Measurements from ENCODE around the gene EPHX1.

EPHX1 gene

GRCh38 chr1:225861834-225862580, 52.1 kb downstream of the EPHX1 start:
- DNase-seq (ENCODE audit: low read depth): no peak

- DNase-seq (ENCODE audit: low read depth): no peak
These were observed 52.6 kb downstream of the EPHX1 start for GRCh38 chr1:225862581-225862950.

- no peak for DNase-seq (ENCODE audit: low read depth)
These were observed 53.2 kb downstream of the EPHX1 start for GRCh38 chr1:225863167-225863566.

- DNase-seq (ENCODE audit: low read depth): no peak
These were observed 55.6 kb downstream of the EPHX1 start for GRCh38 chr1:225865514-225865913.

DNA sequence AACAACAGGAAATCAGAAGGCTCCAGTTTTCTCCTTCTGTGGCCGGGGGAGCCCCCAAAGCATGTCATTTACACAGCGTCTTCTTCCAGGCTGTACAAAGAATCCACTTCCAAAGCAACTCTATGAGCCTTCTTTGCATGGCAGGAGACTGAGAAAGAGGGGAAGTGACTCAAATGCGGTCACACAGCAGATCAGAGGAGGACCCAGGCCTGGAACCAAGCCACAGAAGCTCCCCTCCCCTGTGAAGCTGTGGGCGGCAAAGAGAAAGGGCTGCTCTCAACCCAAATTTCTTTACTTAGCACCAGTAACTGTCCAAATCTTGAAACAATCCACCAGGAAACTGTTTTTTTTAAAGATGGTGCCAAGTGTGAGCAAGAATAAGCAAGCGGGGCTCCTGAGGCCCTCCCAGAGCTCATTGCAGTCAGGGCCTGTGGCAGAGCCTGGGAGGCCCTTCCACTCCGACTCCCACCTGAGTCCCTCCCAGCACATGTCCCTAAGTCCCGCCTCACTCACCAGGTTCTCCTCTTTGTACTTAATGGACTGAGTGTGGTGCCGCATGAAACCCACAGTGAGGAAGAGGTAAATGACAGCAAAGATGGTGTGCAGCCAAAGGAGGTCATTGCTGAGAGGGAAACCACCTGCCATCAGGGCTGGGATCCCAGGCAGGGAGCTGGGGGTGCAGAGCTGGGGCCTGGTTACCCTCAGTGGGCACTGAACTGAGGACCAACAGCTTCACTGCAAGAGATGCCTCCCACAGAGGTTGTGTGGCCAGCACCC, 56.3 kb downstream of the EPHX1 start:
- DNase-seq (ENCODE audit: low read depth): peak; percentile 55

DNA sequence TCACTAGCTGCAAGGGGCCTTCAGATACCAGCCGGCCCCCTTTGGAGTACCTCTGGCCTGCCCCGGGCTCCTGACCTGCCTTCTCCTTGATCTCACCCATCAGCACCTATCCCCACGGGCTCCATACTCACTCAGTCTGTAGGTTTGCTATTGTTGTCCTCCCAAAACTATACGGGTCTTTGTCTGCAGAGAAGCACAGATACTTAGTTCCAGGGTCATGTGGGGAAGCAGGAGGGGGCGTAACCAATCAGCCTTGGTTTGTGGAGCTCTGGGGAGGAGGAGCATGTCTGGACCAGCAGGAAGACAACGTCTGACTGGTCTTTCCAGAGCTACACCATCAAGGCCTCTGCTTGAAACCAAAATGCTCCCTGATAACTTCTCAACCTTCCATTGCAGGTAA, 57.1 kb downstream of the EPHX1 start:
- DNase-seq (ENCODE audit: low read depth): no peak

GRCh38 chr1:225868631-225869330, 58.9 kb downstream of the EPHX1 start:
- DNase-seq (ENCODE audit: low read depth): no peak

DNA sequence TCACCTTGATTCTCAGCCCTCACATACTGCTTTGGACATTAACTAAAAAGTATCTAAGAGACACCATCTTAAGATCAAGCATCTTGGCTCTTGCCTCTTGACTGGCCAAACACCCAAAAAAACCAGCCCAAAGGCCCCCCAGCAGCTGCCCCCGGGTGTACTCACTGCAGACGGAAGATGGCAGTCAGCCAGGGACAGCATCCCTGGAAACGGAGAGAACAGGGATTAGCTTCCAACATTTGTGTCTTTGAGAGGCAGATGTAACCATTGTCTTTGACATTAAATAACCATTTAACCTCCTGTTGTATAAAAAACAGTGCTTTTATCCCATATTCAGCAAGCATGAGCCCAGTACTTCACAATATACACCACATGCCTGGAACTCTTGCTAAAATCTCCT, 61.0 kb downstream of the EPHX1 start:
- no peak for DNase-seq (ENCODE audit: low read depth)

- DNase-seq (ENCODE audit: low read depth): no peak
These were observed 61.6 kb downstream of the EPHX1 start for GRCh38 chr1:225871359-225872074.

DNA sequence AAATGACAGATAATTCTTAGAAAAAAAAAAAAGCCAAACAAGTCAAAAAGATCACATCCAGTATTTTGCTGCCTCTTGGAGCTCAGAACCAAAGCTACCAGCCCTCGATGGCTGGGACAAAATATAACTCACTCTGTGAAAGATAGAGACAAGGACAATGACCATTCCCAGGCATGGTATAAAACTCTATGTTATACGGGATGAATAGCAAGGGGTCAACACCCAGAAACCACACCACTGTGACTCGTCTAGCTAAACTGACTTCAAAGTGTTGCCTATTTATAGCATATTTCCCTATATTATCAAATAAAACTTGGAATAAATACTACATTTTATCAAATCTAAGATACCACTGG, 62.1 kb downstream of the EPHX1 start:
- no peak for DNase-seq (ENCODE audit: low read depth)

DNA sequence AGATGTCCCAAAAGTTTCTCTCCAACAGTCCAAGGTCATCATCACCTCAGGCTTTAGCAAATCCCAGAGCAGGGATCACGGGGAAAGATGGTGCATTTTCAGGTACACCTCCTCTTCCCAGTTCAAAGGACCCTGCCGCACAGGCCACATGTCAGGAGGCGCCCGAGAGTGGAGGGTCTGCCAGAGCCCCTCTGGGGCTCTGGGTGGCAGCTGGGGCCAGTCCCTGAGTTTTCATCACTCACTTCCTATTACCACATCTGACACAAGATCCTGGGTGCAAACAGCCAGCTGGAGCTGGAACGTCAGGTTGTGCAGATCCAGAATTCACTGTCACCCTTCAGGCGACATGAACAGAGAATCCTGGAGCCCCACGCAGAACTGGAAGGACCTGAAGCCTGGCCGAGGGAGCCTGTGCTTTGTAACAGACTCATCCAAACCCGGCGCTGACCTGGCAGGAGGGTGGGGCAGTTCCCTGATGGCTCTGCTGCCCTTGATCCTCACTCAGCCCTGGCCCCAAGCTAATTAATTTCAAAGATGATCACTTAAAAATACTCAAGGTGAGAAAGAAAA, 63.4 kb downstream of the EPHX1 start:
- DNase-seq (ENCODE audit: low read depth): no peak

GRCh38 chr1:225874431-225874830, 64.5 kb downstream of the EPHX1 start:
- DNase-seq (ENCODE audit: low read depth): no peak

GRCh38 chr1:225875044-225875815, 65.3 kb downstream of the EPHX1 start:
- DNase-seq (ENCODE audit: low read depth): no peak

- DNase-seq (ENCODE audit: low read depth): no peak
These were observed 67.1 kb downstream of the EPHX1 start for GRCh38 chr1:225876900-225877510.

DNA sequence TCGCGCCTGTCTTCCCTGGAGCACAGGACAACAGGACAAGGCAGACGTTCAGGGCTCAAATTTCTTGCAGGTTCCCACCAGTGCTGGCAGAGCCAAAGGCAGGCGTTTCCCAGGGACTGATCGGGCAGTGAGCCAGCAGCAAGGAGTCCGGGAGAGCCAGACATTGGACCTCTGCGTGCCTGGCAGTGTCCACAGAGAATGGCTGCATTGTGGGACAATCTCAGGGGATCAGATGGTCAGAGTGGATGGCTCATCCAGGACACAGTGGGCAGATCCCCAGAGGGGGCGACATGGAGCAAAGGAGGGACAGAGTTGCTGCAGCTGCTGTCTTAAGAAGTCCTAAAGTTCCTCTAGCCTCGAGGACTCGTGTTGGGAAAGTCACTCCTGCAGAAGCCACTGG, 67.7 kb downstream of the EPHX1 start:
- DNase-seq (ENCODE audit: low read depth): no peak

DNA sequence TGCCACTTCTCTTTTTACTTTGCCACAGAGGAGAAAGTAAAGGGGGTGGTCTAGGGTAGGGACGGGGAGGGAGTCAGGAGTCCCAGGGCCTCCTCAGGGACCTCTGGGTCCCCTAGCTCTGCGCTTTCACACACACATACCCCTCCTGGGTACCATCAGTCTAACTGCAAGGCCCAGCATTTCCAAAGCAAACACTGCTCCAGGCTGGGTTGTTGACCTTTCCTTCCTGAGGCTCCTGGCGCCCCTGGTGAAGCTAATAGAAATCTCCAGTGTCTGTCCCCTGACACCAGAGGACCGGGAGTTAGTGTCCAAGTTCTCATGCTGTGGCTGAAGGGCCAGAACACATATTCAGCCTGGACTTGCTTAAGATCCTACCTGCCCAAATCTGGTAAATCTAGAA, 68.4 kb downstream of the EPHX1 start:
- DNase-seq (ENCODE audit: low read depth): no peak

DNA sequence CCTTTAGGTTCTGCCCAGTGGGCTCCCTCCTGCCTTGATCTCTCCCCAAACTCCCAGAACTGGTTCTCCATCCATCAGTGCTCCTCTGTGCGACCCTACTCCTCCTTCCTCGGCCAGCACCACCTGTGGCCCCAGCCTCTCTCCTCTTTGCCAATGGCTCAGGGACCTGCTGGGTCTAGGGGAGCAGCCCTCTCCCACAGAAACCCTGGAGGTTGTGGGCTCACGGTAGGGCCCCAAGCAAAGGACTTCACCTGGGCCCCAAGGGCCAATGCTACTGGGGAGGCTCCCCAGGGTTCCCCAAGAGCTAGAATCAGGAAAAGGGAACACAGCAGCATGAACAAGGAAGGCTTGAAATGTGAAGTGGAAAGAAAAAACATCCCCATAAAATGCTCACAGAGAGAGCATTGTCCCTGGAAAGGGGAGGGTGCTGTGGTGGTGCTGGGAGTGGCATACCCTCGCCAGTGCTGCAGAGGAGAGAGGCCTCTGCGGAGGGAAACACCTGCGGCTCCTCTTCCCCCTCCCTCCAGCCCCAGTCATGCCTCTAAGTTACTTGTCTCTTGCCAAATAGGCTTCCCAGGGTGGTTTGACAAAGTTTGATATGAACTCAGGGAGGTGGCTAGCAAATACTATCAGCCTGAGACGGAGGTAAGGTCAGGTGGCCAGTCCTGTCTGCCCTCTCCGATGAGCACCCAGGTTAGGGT, 69.7 kb downstream of the EPHX1 start:
- no peak for DNase-seq (ENCODE audit: low read depth)

- no peak for DNase-seq (ENCODE audit: low read depth)
These were observed 70.3 kb downstream of the EPHX1 start for GRCh38 chr1:225880222-225880588.

DNA sequence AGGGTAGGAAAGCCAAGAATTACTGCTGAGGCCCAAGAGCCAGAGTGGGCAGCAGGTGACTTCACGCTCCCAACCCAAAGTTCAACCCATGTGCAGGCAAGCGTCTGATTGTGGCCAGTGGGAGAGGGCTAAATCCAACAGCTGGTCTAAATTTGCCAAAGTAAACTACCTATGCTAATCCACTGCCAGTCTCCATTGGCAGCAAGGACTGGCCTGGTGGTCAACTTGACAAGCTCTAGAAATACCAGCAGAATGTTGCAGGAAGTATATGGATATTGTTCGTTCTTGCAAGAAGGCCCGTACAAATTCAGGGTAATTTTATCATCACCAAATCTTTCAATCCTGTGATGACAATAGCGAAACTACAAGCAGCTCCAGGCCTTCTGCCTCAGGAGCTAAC, 70.7 kb downstream of the EPHX1 start:
- DNase-seq (ENCODE audit: low read depth): no peak

All from stimulated activated CD8-positive, alpha-beta memory T cell treated with anti-CD3 and anti-CD28 coated beads, Interleukin-4, amount 100 ng/mL, for 24 hours (primary cell).